Hematopoietic multipotent progenitor cell treated with erythropoietin and hydrocortisone succinate and interleukin-3 and kit ligand, for 8 days (in vitro differentiated cells): ENCODE data around the gene BNC2.

Experiments
- DNase-seq: peaks from one replicate; pipeline ENCODE4 v3.0.0-alpha.2; 2015

BNC2 gene

DNA sequence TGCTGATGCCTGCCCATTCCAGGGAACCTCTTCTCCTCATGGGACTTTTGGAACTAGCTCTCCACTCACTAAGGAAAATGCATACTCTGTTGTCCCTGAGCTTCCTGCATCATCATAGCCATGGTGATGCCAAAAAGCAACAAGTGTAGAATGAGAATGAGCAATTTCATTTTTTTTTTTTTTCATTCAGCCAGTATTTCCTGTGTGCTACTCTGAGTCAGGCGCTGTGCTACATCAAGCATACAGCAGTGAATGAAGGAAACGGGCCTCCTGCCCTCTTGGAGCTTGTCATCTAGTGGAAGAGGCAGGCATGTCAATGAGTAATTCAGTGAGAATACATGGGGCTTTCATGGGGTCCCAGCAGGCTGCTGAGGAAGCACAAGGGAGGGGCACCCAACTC, 483.1 kb downstream of the BNC2 start:
- no peak for DNase-seq

DNA sequence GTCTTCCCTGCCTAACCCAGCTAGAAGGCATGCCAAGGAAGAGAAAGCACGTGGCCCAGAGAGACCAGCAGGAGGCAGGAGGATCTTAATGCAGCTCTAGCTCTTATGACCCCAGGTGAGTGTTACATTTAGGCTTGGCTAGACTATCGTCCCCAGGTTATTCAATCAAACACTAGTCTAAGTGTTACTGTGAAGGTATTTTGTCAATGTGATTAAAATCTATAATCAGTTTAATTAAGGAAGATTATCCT, 483.7 kb downstream of the BNC2 start:
- DNase-seq, result no peak

DNA sequence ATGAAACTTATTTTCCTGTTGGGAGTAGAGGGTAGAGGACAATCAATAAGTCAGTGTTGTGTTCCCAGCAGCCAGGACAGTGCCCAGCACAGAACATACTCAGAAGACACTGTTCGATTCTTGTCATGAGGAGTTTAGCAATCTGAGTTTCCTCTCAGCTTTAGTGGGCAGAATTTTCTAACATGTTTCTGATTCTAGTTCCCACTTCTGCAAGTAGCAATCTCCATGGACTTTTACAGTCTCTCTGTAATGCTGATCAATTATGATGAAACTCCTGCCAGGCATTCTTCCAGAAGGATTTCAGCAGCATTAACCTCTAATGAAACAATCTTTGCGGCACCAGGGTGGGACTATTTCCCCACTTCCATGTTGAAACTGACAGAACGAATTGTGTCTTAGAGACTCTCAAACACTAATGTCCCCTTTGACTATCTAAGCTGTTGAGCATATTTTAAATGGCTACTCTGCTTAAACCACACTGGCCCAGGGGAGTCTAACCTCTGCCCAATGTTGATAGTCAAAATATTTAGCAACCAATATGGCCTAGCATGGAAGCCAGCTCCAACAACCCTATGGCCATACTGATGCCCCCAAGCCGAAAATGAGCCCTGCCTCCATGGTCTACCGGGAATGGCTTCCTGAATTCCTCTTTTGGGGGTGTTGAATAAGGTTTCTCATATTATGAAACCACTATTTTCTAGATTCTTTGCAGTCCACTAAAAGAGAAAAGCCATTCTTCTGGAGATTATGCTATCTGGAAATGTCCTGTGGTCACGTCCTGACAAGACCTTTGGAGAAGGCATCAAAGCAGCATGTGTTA, 484.3 kb downstream of the BNC2 start:
- DNase-seq, result no peak

DNA sequence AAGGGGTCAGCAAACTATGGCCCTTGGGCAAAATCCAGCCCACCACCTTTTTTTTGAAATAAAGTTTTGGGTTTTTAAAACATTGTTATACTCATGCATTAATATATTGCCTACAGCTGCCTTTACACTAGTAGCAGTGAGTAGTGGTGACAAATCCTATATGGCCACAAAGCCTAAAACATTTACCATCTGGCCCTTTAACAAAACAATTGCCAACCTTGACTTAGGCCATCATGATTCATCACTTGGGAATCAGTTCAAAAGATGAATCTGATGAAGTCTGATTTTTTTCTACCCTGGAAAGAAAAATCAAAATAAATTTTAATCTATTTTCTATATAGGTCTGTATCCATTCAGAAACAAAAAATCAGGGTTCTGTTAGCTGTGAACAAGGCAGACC, 484.9 kb downstream of the BNC2 start:
- DNase-seq, result no peak

DNA sequence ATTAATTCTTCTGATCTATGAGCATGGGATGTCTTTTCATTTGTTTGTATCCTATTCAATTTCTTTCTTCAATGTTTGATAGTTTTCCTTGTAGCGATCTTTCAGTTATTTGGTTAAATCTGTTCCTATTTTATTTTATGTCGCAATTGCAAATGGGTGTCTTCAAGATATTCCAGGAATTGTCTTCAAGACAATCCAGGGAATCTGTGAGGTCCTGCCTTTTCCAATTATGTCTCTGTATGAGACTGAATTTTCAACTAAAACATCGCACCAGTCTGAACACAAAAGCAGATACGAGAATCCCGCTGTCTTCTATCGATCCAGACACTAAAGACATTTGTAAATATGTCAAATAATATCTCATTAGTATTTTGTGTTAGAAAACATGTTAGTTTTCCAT, 485.5 kb downstream of the BNC2 start:
- no peak for DNase-seq

DNA sequence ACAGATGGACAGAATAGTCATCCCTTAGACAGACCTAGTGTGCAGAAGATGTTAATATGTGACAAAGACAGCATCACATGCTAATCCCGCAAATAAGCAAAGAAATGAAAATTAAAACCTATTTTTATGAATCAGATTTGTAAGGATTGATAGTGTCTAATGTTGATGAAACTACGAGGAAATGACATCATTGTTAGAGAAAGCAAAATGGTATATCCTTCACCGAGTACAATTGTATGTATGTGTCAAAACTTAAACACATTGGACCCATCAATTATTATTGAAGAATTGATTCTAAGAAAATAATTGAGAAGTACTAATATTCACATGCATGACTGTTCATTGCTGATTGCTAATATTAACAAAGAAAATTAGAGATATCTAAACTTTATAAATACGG, 493.2 kb downstream of the BNC2 start:
- no peak for DNase-seq

DNA sequence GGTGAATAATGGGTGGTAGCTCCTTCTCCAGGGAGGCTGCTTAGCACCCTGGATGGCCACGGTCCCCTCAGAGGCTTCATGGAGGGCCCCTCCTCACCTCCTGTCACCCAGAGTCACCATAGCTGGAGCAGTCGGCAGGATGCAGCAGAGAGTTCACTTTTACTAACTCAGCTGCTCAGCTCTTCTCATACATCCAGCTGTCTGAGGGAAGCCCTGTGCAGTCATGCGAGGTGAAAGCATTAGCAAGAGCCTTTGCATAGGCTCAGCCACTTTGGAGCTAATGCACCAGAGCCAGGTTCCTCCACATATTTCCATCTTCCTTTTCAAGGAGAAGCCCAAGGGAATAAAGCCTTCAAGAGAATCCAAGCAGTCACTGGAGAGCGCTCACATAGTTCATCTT, 499.2 kb downstream of the BNC2 start:
- no peak for DNase-seq

DNA sequence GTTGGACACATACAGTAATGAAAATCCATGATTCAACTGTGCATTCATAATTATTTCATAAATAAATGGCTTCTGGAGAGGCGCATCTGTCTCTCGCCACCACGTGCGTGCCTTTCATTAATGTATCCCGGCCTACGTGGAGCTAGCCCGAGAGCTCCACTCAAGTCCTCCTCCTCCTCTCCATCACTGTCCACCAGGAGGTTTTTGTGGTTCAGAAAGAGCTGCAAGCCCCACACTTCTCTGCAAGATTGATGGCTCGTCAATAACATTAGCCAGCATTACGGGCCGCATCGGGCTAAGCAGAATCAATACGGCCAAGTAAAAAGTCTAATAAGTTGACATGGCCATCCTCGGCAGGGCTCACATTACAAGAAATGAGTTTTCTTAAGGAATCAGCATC, 499.8 kb downstream of the BNC2 start:
- DNase-seq, result no peak

DNA sequence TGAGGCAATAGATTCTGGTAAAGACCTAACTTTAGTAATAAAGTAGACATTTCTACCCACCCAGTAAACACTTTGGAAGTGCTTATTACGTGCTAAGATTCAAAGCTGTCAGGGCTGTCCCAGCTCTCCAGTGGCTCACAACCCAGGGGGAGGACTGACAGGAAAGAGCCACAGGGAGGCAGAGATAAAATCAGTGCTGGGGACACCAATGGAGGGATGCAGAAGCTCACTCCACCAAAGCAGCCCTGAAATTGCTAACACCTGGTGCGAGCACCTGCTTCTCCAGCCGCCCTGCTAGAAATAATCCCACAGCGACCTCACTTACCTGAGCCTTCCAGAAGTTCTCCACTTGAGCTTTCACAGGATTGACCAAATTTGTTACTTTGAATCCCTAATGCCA, 501.0 kb downstream of the BNC2 start:
- DNase-seq, result no peak

DNA sequence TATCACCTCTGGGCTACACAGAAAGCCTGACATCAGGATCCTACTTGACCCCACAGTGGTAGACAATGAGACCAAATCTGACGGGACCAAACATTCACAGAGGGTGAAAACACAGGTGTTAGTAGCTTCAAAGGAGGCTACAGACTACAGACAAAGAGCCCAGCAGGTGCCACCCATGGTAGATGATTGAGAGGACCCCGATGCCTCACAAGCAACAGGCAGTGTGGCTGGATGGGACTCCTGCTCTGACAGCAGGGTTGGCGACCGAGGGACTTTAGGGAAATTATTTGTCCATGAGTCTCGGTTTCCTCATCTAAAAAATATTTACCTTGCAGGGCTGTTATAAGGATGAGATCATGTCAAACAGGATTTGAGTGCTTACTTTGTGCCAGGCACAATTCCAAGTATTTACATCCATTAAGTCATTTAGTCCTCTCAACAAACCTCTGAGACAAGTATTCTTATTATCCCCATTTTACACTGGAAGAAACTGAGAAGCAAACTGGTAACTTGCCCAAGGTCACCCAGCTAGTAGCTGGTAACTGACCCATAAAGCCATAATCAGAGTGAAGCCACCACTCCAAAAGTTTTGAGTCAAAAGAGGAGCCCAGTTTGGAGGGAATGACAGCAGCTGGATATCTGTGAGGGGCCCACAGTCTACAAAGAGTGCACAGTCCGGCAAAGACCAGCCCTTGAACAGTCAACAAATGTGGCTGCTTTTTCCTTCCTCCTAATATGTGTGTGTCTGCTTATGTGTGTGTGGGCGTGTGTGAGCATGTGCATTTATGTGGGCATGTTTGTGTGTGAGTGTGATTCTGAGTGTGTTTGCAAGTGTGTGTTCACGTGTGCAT, 502.0 kb downstream of the BNC2 start:
- no peak for DNase-seq

DNA sequence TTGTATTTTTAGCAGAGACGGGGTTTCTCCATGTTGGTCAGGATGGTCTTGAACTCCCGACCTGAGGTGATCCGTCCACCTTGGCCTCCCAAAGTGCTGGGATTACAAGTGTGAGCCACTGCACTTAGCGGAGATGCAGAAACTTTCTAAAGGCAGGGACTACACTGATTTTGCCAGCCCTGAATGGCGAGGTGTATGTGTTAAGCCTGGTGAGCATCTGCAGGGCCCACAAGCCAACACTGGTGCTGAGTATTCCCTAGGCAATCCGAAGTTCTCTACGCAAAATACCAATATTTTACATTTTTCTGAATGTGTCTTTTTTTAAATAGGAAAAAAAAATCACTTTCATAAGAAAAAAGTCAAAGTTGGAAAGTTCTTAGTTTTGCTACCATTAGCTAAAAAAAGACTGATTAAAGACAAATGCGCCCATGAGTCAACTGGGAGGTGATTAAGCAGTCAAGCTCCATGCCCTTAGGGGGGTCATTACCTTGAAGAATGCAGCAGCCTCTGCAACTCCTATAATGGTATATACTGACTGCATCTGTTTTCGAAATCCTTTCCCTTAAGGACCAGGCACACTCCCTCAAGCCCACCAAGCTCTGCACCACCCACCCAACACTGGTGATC, 502.8 kb downstream of the BNC2 start:
- DNase-seq, result no peak

DNA sequence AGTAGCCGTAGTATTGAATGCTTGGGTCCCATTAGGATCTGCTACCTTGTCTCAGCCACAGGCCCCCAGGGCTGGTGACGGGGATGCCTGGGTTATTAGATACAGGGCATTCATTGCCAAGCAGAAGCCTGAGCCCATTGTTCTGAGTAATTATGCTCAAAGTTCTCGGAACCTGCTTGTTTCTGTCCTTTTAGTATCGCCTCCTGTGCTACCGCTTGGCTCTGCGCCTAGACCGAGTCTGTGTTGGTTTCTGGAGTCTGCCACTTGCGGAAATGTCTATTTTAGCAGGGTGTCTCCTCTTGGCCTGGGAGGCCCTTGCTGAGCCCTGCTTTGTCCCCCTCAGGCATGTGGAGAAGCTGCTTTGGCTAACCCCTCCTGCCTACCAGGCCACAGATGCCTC, 506.1 kb downstream of the BNC2 start:
- no peak for DNase-seq

DNA sequence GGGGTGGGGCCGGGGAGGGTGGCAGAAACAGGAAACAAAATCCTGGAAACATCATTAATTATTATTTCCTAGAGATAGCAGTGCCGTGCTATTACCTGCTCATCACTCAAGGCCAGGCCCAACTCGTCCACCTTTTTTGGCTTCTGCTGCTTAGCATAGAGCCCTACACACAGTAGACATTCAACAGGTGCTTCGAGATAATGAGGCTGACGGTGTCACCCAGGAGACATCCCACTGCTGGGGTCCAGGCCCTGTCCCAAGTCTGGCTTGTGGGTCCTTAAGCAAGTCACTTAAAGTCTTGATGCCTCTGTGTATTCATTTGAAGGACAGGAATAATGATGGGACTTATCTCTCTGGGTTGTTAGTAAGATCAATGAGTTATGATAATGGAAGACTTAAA, 506.6 kb downstream of the BNC2 start:
- no peak for DNase-seq

DNA sequence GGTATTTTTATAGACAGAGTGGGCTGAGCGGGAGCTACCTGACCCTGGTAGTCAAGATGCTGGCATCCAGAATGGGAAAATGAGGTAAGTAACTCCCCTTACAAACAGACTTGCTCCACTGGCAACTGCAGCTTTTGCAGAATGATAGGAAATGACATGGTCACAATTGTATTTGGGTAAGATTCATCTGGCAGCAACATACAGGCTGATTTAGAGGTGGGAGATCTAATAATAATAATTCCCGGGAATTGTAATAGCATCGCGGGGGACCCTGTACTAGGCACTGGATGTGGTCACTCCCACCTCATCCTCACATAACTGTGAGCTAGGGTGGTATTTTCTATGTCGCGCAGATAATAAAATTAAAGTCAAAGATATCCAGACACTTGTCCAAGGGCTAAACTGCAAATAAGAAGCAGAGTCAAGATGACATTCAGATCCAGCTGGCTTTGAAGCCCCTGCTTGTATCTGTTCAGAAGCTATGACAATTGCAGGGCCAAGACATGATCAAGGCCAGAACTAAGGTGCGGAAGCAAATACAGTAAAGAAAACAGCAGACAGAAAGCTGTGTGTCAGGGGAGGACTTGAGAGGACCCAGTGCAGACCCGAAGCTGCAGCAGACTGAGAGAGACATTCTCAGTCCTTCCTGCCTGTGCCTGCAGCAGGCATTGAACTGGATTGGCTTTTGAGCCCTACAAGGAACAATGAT, 507.2 kb downstream of the BNC2 start:
- no peak for DNase-seq

DNA sequence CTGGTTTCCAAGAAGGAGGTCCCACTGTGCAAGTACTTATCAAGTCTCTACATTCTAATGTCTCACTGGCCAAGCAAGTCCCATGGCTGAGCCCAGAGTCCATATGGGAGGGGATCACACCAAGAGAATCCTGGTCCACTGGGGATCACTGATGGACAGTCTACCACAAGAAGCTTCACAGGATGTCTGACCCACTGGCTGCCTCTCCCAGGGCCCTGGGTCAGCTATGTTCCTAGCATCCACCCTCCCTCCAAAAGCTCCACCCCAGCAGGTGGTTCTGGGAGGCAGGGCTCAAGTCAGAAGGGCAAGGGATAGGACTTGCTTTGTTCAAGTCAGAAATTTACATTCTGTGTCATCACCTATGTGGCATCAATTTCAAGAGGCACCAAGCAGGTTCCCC, 508.5 kb downstream of the BNC2 start:
- no peak for DNase-seq

DNA sequence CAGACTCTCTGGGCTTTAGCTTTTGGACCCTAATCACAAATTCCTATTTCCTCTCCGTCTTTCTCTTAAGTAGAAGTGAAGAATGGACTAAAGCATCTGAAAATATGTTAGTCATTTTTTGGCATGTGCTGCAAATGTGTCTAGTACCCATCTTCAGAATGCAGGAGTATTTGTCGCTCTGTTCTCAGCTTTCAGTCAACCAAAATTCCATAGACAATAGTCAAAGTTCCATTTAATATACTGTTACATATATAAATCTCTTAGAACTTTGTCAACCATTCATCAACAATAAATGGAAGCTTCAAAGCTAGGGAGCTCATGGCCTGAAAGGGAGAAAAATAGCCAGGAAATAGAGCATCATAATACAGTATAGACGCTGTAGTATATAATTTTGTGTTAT, 509.4 kb downstream of the BNC2 start:
- no peak for DNase-seq

DNA sequence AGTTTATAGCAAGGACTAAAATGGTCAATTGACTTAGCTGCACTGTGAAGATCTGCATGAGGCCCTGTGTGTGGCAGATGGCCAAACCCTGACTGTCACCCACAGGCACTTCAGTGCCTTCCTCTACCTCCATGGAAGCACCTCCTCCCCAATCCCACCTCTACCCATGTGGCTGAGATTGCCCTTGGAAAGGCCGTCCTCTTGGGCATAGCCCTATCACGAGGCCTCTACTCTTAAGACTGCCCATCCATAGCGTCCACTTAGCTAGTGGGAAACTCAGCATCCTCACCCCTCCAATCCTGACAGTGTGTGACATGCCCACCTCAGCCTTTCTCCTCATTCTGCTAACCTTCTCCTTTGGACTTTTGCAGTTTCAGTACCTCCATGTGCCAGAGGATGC, 510.2 kb downstream of the BNC2 start:
- DNase-seq, result no peak
